GM21515 (cell line): ENCODE data around the gene AMMECR1L.
A peak's percentile ranks its signal among the peaks of the same experiment; 100 is the strongest.

Source experiments
- ATAC-seq: cut with Tn5 transposase; IDR thresholded peaks from one replicate; pipeline ENCODE4 v1.9.1; 2021; ENCODE audit not compliant: unreplicated experiment

Gene AMMECR1L

GRCh38 chr2:127887776-127888130, 2.0 kb upstream of the AMMECR1L start:
- no peak for ATAC-seq

GRCh38 chr2:127887082-127887775, 1.5 kb upstream of the AMMECR1L start:
- ATAC-seq: no peak

GRCh38 chr2:127886593-127886935, 808 bp upstream of the AMMECR1L start:
- ATAC-seq: peak; percentile 35

GRCh38 chr2:127884861-127885740, 655 bp downstream of the AMMECR1L start:
- ATAC-seq: peak; percentile 22

GRCh38 chr2:127884436-127884835, 1.3 kb downstream of the AMMECR1L start:
- no peak for ATAC-seq

GRCh38 chr2:127879899-127880298, 5.9 kb downstream of the AMMECR1L start:
- no peak for ATAC-seq

- no peak for ATAC-seq
Measured at GRCh38 chr2:127877626-127878025, 8.1 kb downstream of the AMMECR1L start.

GRCh38 chr2:127877136-127877535, 8.6 kb downstream of the AMMECR1L start:
- ATAC-seq: no peak

GRCh38 chr2:127874378-127875269, 11.1 kb downstream of the AMMECR1L start:
- ATAC-seq: no peak

- no peak for ATAC-seq
Measured at GRCh38 chr2:127873707-127874303, 12.0 kb downstream of the AMMECR1L start.

GRCh38 chr2:127872354-127872753, 13.4 kb downstream of the AMMECR1L start:
- ATAC-seq: no peak

- no peak for ATAC-seq
Measured at GRCh38 chr2:127865926-127866325, 19.8 kb downstream of the AMMECR1L start.

- ATAC-seq: no peak
Measured at GRCh38 chr2:127864877-127865276, 20.9 kb downstream of the AMMECR1L start.

GRCh38 chr2:127862228-127862627, 23.5 kb downstream of the AMMECR1L start:
- ATAC-seq: no peak

GRCh38 chr2:127860130-127860529, 25.6 kb downstream of the AMMECR1L start:
- no peak for ATAC-seq

GRCh38 chr2:127859712-127860085, 26.1 kb downstream of the AMMECR1L start:
- ATAC-seq: no peak

- no peak for ATAC-seq
Measured at GRCh38 chr2:127857265-127857808, 28.4 kb downstream of the AMMECR1L start.

- ATAC-seq: no peak
Measured at GRCh38 chr2:127853671-127854070, 32.1 kb downstream of the AMMECR1L start.

- no peak for ATAC-seq
Measured at GRCh38 chr2:127852388-127852787, 33.4 kb downstream of the AMMECR1L start.

GRCh38 chr2:127847931-127848330, 37.8 kb downstream of the AMMECR1L start:
- no peak for ATAC-seq

- ATAC-seq: no peak
Measured at GRCh38 chr2:127844973-127845372, 40.8 kb downstream of the AMMECR1L start.
